ENCODE results near the gene SAC3D1.
A peak's percentile ranks its signal among the peaks of the same experiment; 100 is the strongest.

Gene SAC3D1

DNA sequence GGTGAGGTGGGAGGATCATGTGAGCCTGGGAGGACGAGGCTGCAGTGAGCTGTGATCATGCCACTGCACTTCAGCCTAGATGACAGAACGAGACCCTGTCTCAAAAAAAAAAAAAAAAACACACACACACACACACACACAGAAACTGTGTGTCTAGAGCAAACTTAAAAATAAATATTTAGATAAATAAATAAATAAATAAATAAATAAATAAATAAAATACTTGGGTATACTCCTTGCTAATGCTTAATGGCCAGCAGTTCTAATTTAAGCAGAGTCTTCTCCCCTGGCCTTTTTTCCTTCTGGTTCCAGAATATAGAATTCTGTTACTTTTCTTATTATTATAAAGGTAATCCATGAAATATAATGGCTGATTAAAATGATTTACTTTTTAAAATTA lies 32.1 kb upstream of the SAC3D1 start:
- H3K27ac Mint-ChIP-seq = no peak overlapping the region
- peaks cover 10% of the 10 kb centered on the region for H3K27me3 Mint-ChIP-seq (ENCODE audit: low read depth, poor library complexity)
- peaks cover 7% of the 10 kb centered on the region for H3K4me1 Mint-ChIP-seq
- no peaks in the 10 kb centered on the region for H3K36me3 Mint-ChIP-seq (ENCODE audit: low read depth)
- no peak overlapping the region for H3K4me3 Mint-ChIP-seq
- no peak for DNase-seq
- TF ChIP-seq, protein P1, sequence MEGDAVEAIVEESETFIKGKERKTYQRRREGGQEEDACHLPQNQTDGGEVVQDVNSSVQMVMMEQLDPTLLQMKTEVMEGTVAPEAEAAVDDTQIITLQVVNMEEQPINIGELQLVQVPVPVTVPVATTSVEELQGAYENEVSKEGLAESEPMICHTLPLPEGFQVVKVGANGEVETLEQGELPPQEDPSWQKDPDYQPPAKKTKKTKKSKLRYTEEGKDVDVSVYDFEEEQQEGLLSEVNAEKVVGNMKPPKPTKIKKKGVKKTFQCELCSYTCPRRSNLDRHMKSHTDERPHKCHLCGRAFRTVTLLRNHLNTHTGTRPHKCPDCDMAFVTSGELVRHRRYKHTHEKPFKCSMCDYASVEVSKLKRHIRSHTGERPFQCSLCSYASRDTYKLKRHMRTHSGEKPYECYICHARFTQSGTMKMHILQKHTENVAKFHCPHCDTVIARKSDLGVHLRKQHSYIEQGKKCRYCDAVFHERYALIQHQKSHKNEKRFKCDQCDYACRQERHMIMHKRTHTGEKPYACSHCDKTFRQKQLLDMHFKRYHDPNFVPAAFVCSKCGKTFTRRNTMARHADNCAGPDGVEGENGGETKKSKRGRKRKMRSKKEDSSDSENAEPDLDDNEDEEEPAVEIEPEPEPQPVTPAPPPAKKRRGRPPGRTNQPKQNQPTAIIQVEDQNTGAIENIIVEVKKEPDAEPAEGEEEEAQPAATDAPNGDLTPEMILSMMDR (IDR thresholded peaks at IDR 0.05) = no peak
- no peaks in the 10 kb centered on the region for H3K9me3 Mint-ChIP-seq

DNA sequence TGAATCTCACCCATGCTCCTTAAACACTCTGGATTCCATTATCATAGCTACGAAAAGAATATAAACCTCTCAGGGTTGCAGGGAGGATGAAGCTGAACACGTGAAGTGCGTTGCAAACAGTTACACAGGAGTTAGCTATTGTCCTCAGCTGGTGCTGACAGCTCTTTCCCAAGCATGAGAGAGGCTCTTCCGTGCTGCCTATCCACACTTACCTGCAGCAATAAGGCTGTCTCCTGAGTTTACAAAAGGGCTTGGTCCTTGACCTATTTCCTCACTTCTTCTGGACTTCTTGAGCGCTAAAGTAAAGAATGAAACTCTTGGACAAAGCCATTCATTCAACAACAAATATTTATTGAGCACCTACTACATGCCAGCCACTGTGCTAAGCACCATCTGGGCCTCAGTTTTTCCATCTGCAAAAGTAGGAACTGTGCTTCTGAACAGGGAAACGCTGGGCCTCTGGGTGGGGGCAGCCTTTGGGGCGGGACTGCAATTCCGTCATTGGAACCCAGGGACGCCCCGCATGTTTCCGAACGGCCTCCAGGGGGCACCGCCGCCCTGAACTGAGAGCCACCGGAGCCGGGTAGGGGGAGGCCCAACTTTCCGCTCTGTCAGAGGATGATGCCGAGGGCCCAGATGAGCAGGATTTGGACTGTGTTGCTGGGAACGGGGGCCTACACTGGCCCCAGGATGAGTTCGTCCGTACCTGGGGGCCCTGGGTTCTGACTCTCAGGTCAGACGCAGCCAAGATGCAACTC lies 27.7 kb upstream of the SAC3D1 start:
- Mint-ChIP-seq H3K27me3 (ENCODE audit: low read depth, poor library complexity) (peaks cover 6% of the 10 kb centered on the region), H3K9me3 (no peaks in the 10 kb centered on the region), H3K4me3 (peak overlapping the region; percentile 85), H3K27ac (peak overlapping the region; percentile 99), H3K36me3 (ENCODE audit: low read depth) (peaks cover 28% of the 10 kb centered on the region), H3K4me1 (peaks cover 19% of the 10 kb centered on the region)
- TF ChIP-seq, protein P1 (IDR thresholded peaks at IDR 0.05) = peak; percentile 61
- peak; percentile 84 for DNase-seq

GRCh38 chr11:65013888-65014725 lies 26.9 kb upstream of the SAC3D1 start, which contains the start of gene ARL2:
TSS of gene ARL2 (plus strand) at chr11:65014160. CDS start at chr11:65014208, 48 bp downstream.
- Mint-ChIP-seq H3K27ac (peak within 1 kb of the TSS; percentile 99), H3K27me3 (ENCODE audit: low read depth, poor library complexity) (peaks cover 6% of the 10 kb centered on the region), H3K4me3 (peak within 1 kb of the TSS; percentile 85), H3K4me1 (peaks cover 19% of the 10 kb centered on the region), H3K9me3 (no peaks in the 10 kb centered on the region), H3K36me3 (ENCODE audit: low read depth) (peaks cover 34% of the 10 kb centered on the region)
- TF ChIP-seq, protein P1 (IDR thresholded peaks at IDR 0.05) = peak; percentile 62
- DNase-seq = peak; percentile 94

DNA sequence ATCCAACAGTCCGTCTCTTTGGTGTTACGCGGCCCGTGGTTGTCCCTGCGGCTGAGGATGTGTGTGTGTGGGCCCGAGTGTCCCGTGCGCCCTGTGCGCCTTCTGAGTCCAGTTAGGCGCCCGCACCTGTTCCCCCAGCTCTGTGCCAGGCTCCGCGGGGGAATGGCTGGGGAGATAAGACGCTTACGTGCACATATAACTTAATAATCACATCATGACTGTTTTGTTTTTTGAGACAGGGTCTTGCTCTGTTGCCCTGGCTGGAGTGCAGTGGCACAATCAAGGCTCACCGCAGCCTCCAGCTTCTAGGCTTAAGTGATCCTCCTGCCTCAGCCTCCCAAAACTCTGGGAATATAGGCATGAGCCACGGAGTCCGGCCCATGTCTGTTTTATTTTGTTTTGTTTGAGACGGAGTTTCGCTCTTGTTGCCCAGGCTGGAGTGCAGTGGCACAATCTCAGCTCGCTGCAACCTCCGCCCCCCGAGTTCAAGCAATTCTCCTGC lies 26.2 kb upstream of the SAC3D1 start:
- Mint-ChIP-seq H3K9me3 (no peaks in the 10 kb centered on the region), H3K27ac (no peak overlapping the region), H3K4me1 (peaks cover 19% of the 10 kb centered on the region), H3K36me3 (ENCODE audit: low read depth) (peaks cover 38% of the 10 kb centered on the region), H3K4me3 (peak overlapping the region; percentile 82), H3K27me3 (ENCODE audit: low read depth, poor library complexity) (peaks cover 6% of the 10 kb centered on the region)
- TF ChIP-seq, protein P1 (IDR thresholded peaks at IDR 0.05) = no peak
- DNase-seq = no peak

- Mint-ChIP-seq H3K27me3 (ENCODE audit: low read depth, poor library complexity) (peaks cover 3% of the 10 kb centered on the region), H3K27ac (no peak overlapping the region), H3K36me3 (ENCODE audit: low read depth) (peaks cover 39% of the 10 kb centered on the region), H3K4me1 (peaks cover 19% of the 10 kb centered on the region), H3K4me3 (peak overlapping the region; percentile 0), H3K9me3 (no peaks in the 10 kb centered on the region)
- no peak for DNase-seq
- TF ChIP-seq, protein P1 (IDR thresholded peaks at IDR 0.05) = no peak
Observed at GRCh38 chr11:65016705-65017104, 24.3 kb upstream of the SAC3D1 start.

Data from nephron progenitor cell (in vitro differentiated cells).